Endodermal cell (in vitro differentiated cells): ENCODE measurements around the gene SLC16A9. TPM values are rescaled to one million over a fixed set of nuclear protein-coding genes. Genes with fewer than 3 reads are reported as not detected.

Source experiments
- DNase-seq: peaks from one replicate; pipeline ENCODE4 v3.0.0-alpha.2; 2017
- H3K27ac ChIP-seq: 2 replicates; pipeline ENCODE4 v1.5.1; 2013; ENCODE audit warnings: mild to moderate bottlenecking, low read depth, low read length, moderate library complexity
- H3K27me3 ChIP-seq: 2 replicates; pipeline ENCODE4 v1.6.1; 2013; ENCODE audit warnings: mild to moderate bottlenecking, low read length, moderate library complexity; ENCODE audit not compliant: insufficient read depth, control insufficient read depth, poor library complexity, severe bottlenecking
- H3K36me3 ChIP-seq: 2 replicates; pipeline ENCODE4 v1.7.0; 2013; ENCODE audit warnings: mild to moderate bottlenecking, low read length, moderate library complexity; ENCODE audit not compliant: control insufficient read depth, insufficient read depth
- H3K4me1 ChIP-seq: one replicate; pipeline ENCODE4 v1.7.0; 2013; ENCODE audit warnings: low read length; ENCODE audit not compliant: control insufficient read depth, insufficient read depth
- H3K4me3 ChIP-seq: 2 replicates; pipeline ENCODE4 v1.5.1; 2013; ENCODE audit warnings: mild to moderate bottlenecking, low read length, moderate library complexity
- H3K9ac ChIP-seq: 2 replicates; pipeline ENCODE4 v1.6.1; 2013; ENCODE audit warnings: mild to moderate bottlenecking, low read length, moderate library complexity; ENCODE audit not compliant: poor library complexity, severe bottlenecking; ENCODE audit errors: extremely low read depth
- H3K9me3 ChIP-seq: 2 replicates; pipeline ENCODE4 v1.6.1; 2013; ENCODE audit warnings: mild to moderate bottlenecking, low read length, moderate library complexity; ENCODE audit not compliant: control insufficient read depth
- H3K27ac Mint-ChIP-seq: 2 replicates; pipeline ENCODE4 v1.8.0; 2020; ENCODE audit warnings: mixed read lengths
- H3K27me3 Mint-ChIP-seq: 2 replicates; pipeline ENCODE4 v1.8.0; 2021; ENCODE audit warnings: mild to moderate bottlenecking, mixed read lengths; ENCODE audit not compliant: insufficient read depth
- H3K36me3 Mint-ChIP-seq: 2 replicates; pipeline ENCODE4 v1.8.0; 2020; ENCODE audit warnings: low read depth, mixed read lengths
- H3K4me1 Mint-ChIP-seq: 2 replicates; pipeline ENCODE4 v1.8.0; 2020; ENCODE audit warnings: mixed read lengths
- H3K4me3 Mint-ChIP-seq: 2 replicates; pipeline ENCODE4 v1.8.0; 2020; ENCODE audit warnings: mild to moderate bottlenecking, moderate library complexity, mixed read lengths
- H3K9me3 Mint-ChIP-seq: 2 replicates; pipeline ENCODE4 v1.8.0; 2020; ENCODE audit warnings: mild to moderate bottlenecking, mixed read lengths
- CTCF ChIP-seq: fragments of 200-600 bp; sonication (generic); conservative IDR thresholded peaks from 2 replicates; pipeline ENCODE4 v1.5.0; 2021; ENCODE audit warnings: antibody characterized with exemption, mild to moderate bottlenecking
- WGBS, 2 experiments: methylation state at CpG; one replicate each; pipeline versions ENCODE4 v1.1.5 to v1.1.7; 2013; ENCODE audit warnings: missing lambda C conversion rate in 2 of 2, mixed read lengths in 1 of 2; ENCODE audit not compliant: insufficient coverage in 1 of 2, insufficient read length in 1 of 2; 5-methylcytosine and 5-hydroxymethylcytosine counted together
- total RNA-seq, 2 donors: library from RNA; stranded (reverse); fragmentation: NEBNext Ultra II Directional in 1 of 2; extraction: Animal tissue kit (Norgen Biotek cat#: 25700) in 1 of 2; gene quantifications; 2 replicates in 1 of 2; 3 replicates in 1 of 2; pipeline ENCODE4 v1.2.1, GENCODE V29; 2021

Gene SLC16A9
- total RNA-seq, 2 donors from 2014 or later: 4.9 to 19.3 TPM

DNA sequence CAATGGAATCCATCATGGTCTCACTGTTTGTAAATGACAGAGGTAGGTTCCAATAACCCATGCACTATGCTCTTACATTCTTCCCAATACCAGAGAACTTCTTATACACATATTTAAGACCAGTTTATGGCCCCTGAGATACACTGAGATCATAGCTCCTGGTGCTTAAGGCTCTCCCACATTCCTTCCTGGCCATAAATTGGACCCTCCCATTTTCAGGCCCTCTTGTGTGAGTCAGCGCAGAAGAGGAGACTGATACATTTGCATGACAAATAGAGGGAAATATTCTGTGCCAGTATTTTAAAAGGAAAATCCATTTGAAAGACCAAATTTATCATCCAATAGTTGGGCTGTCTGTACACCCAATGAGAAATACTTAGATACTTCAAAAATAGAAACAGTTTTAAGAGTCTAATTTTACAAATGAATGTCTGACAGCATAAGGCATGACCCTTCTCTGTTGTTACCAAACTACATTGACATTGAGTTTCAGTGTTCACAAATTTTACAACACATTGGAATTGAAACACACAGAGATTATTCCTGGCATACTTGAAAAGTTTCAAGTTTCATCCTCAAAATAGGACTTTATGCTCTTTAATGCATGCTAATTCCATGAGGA lies 35.3 kb downstream of the SLC16A9 start:
- H3K27me3 Mint-ChIP-seq: no peaks in the 10 kb centered on the region
- H3K4me1 Mint-ChIP-seq: peaks cover 6% of the 10 kb centered on the region
- no peaks in the 10 kb centered on the region for H3K9me3 ChIP-seq
- 100% methylated on average over 1 of the region's 1 CpG for WGBS, 2 experiments
- H3K36me3 Mint-ChIP-seq: no peaks in the 10 kb centered on the region
- TF ChIP-seq CTCF: no peak
- no peaks in the 10 kb centered on the region for H3K9me3 Mint-ChIP-seq
- H3K4me3 Mint-ChIP-seq: no peak overlapping the region
- no peak overlapping the region for H3K9ac ChIP-seq
- H3K4me1 ChIP-seq: peaks cover 6% of the 10 kb centered on the region
- no peak overlapping the region for H3K4me3 ChIP-seq
- DNase-seq: no peak
- peaks cover 5% of the 10 kb centered on the region for H3K36me3 ChIP-seq
- no peaks in the 10 kb centered on the region for H3K27me3 ChIP-seq
- no peak overlapping the region for H3K27ac Mint-ChIP-seq
- no peak overlapping the region for H3K27ac ChIP-seq

- H3K4me3 Mint-ChIP-seq: no peak overlapping the region
Measured at GRCh38 chr10:59672150-59672875, 37.3 kb downstream of the SLC16A9 start.

DNA sequence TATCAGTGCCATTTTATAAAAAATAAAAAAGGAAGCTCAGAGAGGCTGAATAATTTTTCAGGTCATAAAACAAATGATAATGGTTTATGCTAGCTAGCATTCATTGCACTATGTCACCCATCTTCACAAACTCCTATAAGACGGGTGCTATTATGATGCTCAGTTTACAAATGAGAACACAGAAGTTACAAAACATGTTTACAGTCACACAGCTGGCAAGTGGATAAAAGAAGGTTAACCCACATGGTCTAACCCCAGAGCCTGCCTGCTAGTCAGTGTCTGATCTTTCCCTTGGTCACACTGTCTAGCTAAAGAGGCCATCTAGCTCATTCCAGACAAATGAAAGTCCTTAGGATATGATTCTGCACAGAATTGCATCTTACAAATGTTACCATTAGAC lies 39.4 kb downstream of the SLC16A9 start:
- H3K4me3 Mint-ChIP-seq: no peak overlapping the region
- no peaks in the 10 kb centered on the region for H3K9me3 Mint-ChIP-seq
- WGBS, 2 experiments: 86 to 90% methylated on average over 1 of the region's 1 CpG
- H3K4me3 ChIP-seq: no peak overlapping the region
- H3K27ac ChIP-seq: no peak overlapping the region
- no peak for DNase-seq
- H3K9ac ChIP-seq: no peak overlapping the region
- no peaks in the 10 kb centered on the region for H3K9me3 ChIP-seq
- H3K36me3 Mint-ChIP-seq: no peaks in the 10 kb centered on the region
- H3K36me3 ChIP-seq: peaks cover 5% of the 10 kb centered on the region
- H3K27me3 Mint-ChIP-seq: no peaks in the 10 kb centered on the region
- no peak overlapping the region for H3K27ac Mint-ChIP-seq
- no peaks in the 10 kb centered on the region for H3K4me1 Mint-ChIP-seq
- H3K4me1 ChIP-seq: no peaks in the 10 kb centered on the region
- TF ChIP-seq CTCF: no peak
- H3K27me3 ChIP-seq: no peaks in the 10 kb centered on the region

More at GRCh38 chr10:59672150-59672875, 37.3 kb downstream of the SLC16A9 start:
- no peak for DNase-seq
- WGBS, 2 experiments: 87 to 100% methylated on average over 2 of the region's 2 CpGs
- no peak overlapping the region for H3K27ac Mint-ChIP-seq
- H3K36me3 ChIP-seq: peaks cover 5% of the 10 kb centered on the region
- no peaks in the 10 kb centered on the region for H3K27me3 Mint-ChIP-seq
- H3K4me1 Mint-ChIP-seq: no peaks in the 10 kb centered on the region
- no peaks in the 10 kb centered on the region for H3K9me3 ChIP-seq
- H3K4me1 ChIP-seq: no peaks in the 10 kb centered on the region
- no peak overlapping the region for H3K4me3 ChIP-seq
- H3K36me3 Mint-ChIP-seq: no peaks in the 10 kb centered on the region
- no peak for TF ChIP-seq CTCF
- no peak overlapping the region for H3K27ac ChIP-seq
- no peaks in the 10 kb centered on the region for H3K27me3 ChIP-seq
- no peak overlapping the region for H3K9ac ChIP-seq
- H3K9me3 Mint-ChIP-seq: no peaks in the 10 kb centered on the region
